Suprapubic skin (tissue), 3 donors: ENCODE measurements around the gene KCP.

Source experiments
- POLR2A ChIP-seq, 2 donors: fragments of 450-650 bp; IDR thresholded peaks; one replicate each; pipeline ENCODE4 v1.6.1; 2017; ENCODE audit warnings: antibody characterized with exemption in 2 of 2, mild to moderate bottlenecking in 2 of 2, moderate library complexity in 2 of 2
- TF ChIP-seq, protein P1 (sequence below), 2 donors: fragments of 200-600 bp in 1 of 2; fragments of 450-650 bp in 1 of 2; sonication (generic) in 1 of 2; IDR thresholded peaks; one replicate each; pipeline ENCODE4 v1.5.1; 2016 to 2019; ENCODE audit warnings: antibody characterized with exemption in 2 of 2, mild to moderate bottlenecking in 1 of 2, moderate library complexity in 1 of 2

DNA sequence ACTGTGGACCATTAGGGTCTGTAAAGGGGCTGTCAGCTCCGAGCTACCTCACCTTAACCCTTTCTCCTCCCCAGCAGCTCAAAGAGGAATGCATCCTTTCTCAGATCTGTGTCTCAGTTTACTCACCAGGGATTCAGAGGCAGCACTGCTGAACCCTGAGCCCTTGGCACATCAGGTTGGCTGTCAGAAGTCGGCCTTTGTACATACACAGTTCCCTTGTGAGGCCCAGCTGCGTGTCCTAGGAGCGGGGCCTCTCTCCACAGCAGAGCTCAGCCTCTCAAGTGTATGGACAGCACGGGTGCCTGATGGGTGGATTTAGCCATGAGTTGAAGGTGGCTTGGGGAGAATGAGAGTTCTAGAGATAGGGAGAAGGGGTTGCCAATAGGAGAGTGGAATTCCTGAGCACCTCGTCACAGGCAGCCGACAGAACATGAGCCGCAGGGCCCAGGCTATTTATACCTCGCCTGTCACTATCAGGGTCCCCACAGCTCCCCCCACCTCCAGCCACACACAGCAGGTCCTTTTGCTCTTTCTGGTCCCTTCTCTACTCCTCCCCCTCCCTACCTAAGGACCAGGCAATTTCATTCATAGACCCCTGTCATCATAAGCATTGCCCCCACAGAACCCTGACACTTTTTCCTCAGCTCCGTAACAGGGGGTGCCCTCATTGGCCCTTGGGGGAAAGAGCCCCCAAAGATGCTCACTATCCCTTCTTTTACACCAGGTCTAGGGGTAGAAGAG is 82.4 kb downstream of the KCP start:
- TF ChIP-seq, protein P1, sequence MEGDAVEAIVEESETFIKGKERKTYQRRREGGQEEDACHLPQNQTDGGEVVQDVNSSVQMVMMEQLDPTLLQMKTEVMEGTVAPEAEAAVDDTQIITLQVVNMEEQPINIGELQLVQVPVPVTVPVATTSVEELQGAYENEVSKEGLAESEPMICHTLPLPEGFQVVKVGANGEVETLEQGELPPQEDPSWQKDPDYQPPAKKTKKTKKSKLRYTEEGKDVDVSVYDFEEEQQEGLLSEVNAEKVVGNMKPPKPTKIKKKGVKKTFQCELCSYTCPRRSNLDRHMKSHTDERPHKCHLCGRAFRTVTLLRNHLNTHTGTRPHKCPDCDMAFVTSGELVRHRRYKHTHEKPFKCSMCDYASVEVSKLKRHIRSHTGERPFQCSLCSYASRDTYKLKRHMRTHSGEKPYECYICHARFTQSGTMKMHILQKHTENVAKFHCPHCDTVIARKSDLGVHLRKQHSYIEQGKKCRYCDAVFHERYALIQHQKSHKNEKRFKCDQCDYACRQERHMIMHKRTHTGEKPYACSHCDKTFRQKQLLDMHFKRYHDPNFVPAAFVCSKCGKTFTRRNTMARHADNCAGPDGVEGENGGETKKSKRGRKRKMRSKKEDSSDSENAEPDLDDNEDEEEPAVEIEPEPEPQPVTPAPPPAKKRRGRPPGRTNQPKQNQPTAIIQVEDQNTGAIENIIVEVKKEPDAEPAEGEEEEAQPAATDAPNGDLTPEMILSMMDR (IDR thresholded peaks at IDR 0.05), result no peak
- no peak for TF ChIP-seq POLR2A (IDR thresholded peaks at IDR 0.05)
